LHCN-M2 (cell line): Measurements from ENCODE around the gene VPS37B. TPM values are rescaled to one million over a fixed set of nuclear protein-coding genes. Genes with fewer than 3 reads are reported as not detected.
"Not testable (repeated sequence)": the region's sequence is repeated elsewhere in the genome, so short reads cannot be mapped to it uniquely, and the experiment has no call there.

Experiments
- DNase-seq: peaks from one replicate; pipeline ENCODE4 v3.0.0-alpha.2; 2012; ENCODE audit warnings: low read depth
- total RNA-seq: library from RNA; depleted of rRNA; stranded (reverse); fragments of >200 nt; gene quantifications from 2 replicates; pipeline ENCODE4 v1.2.3, GENCODE V29; 2014

The VPS37B gene
- total RNA-seq, 1 experiment from 2014 or later = 62.8 TPM

- DNase-seq = no peak
Measured at GRCh38 chr12:122908915-122909314, 13.0 kb upstream of the VPS37B start.

- not testable (repeated sequence) for DNase-seq
Measured at GRCh38 chr12:122905258-122905657, 9.3 kb upstream of the VPS37B start.

- DNase-seq = no peak
Measured at GRCh38 chr12:122903693-122904034, 7.7 kb upstream of the VPS37B start.

- no peak for DNase-seq
Measured at GRCh38 chr12:122902854-122903692, 7.1 kb upstream of the VPS37B start.

GRCh38 chr12:122899887-122900286 is 4.0 kb upstream of the VPS37B start:
- no peak for DNase-seq

GRCh38 chr12:122896662-122897061 is 738 bp upstream of the VPS37B start:
- no peak for DNase-seq

GRCh38 chr12:122895320-122895703 is 612 bp downstream of the VPS37B start:
- no peak for DNase-seq

- DNase-seq = no peak
Measured at GRCh38 chr12:122894193-122895121, 1.5 kb downstream of the VPS37B start.

- no peak for DNase-seq
Measured at GRCh38 chr12:122893208-122894153, 2.4 kb downstream of the VPS37B start.

- not testable (repeated sequence) for DNase-seq
Measured at GRCh38 chr12:122892724-122893123, 3.2 kb downstream of the VPS37B start.

GRCh38 chr12:122891661-122892525 is 4.0 kb downstream of the VPS37B start:
- peak; percentile 94 for DNase-seq

- DNase-seq = no peak
Measured at GRCh38 chr12:122889761-122890520, 6.0 kb downstream of the VPS37B start.

- no peak for DNase-seq
Measured at GRCh38 chr12:122888232-122888752, 7.6 kb downstream of the VPS37B start.

- DNase-seq = no peak
Measured at GRCh38 chr12:122887819-122888212, 8.1 kb downstream of the VPS37B start.

GRCh38 chr12:122886851-122887818 is 8.8 kb downstream of the VPS37B start:
- DNase-seq = peak; percentile 53

- DNase-seq = no peak
Measured at GRCh38 chr12:122886161-122886560, 9.8 kb downstream of the VPS37B start.

- DNase-seq = peak; percentile 51
Measured at GRCh38 chr12:122884860-122885259, 11.1 kb downstream of the VPS37B start.
